ENCODE results near the gene GREM2.

Gene GREM2

DNA sequence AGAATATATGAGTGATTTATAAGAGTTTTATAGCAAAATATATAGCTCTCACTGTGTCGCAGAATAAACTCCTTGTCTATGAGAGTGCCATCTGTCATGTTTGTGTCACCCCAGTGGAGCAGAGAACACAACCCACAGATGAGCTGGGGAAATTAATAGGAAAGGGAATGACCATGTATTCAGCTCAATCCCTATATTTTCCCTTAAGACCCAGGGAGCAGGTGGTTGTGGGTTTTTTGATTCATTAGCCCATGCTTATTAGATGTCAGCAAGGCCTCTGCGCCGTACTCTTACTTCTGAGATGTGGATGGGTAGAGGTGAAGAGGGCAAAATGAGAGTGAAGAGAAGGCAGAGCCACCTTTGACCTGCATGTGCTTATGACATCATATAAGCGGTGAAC lies 4.1 kb upstream of the GREM2 start:
- Histone ChIP-seq H3K9ac (ENCODE audit: low read length) (no peak overlapping the region), H3K27ac (ENCODE audit: low read depth, low read length, poor library complexity, severe bottlenecking) (no peak overlapping the region), H3K4me1 (ENCODE audit: insufficient read depth, low read length, severe bottlenecking) (no peaks in the 10 kb centered on the region), H3K36me3 (ENCODE audit: insufficient read depth, low read length) (no peaks in the 10 kb centered on the region), H3K9me3 (ENCODE audit: low read length) (no peaks in the 10 kb centered on the region), H3K9me2 (ENCODE audit: low read depth, low read length) (no peaks in the 10 kb centered on the region), H3K27me3 (ENCODE audit: insufficient read depth, low read length) (no peaks in the 10 kb centered on the region), H4K20me1 (ENCODE audit: insufficient read depth, low read length) (no peaks in the 10 kb centered on the region), H3K4me2 (ENCODE audit: low read length) (no peak overlapping the region), H3F3A (ENCODE audit: insufficient read depth, low read length) (no peaks in the 10 kb centered on the region), H2AFZ (ENCODE audit: low read length) (no peak overlapping the region), H3K79me2 (ENCODE audit: insufficient read depth, low read length) (no peaks in the 10 kb centered on the region), H3K4me3 (ENCODE audit: low read depth, low read length, poor library complexity, severe bottlenecking) (no peak overlapping the region)
- TF ChIP-seq, protein P1, sequence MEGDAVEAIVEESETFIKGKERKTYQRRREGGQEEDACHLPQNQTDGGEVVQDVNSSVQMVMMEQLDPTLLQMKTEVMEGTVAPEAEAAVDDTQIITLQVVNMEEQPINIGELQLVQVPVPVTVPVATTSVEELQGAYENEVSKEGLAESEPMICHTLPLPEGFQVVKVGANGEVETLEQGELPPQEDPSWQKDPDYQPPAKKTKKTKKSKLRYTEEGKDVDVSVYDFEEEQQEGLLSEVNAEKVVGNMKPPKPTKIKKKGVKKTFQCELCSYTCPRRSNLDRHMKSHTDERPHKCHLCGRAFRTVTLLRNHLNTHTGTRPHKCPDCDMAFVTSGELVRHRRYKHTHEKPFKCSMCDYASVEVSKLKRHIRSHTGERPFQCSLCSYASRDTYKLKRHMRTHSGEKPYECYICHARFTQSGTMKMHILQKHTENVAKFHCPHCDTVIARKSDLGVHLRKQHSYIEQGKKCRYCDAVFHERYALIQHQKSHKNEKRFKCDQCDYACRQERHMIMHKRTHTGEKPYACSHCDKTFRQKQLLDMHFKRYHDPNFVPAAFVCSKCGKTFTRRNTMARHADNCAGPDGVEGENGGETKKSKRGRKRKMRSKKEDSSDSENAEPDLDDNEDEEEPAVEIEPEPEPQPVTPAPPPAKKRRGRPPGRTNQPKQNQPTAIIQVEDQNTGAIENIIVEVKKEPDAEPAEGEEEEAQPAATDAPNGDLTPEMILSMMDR (IDR thresholded peaks at IDR 0.05; ENCODE audit: low read length), result no peak
- TF ChIP-seq EZH2 (IDR thresholded peaks at IDR 0.05; ENCODE audit: borderline replicate concordance, low read length), result no peak

DNA sequence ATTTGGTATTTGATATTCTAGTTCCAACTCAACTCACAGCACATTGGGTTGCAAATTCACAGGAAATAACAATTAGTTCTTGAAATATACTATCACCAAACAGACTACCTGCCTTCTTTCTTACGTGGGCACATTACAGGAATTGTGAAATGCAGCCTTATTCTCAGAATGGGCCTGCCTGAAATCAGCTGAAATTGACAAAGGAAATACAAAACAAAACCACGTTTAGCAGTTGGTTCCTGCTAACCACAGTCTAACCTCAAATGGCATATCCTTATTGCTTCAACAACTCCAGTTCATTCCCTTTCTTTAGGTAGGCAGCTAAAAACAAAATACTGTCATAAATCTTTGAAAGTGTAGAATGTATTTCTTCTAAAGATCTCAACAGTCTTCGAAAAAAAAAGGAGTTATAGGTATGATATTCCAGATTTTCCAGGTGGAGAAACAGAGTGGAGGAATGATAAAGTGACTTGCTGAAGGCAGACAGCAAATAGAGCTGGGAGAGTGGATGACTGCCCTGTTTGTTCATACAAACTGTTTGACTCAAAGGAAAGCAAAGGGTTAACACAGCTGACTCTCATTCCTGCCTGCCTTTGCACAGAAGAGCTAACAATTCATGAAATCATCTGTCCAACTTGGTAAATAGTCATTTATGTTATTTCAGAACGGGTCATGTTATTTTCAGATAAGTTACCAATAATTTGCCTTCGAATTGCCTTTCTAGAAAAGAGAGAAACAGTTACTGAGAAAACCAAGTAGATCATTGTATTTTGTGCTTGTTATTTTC lies 1.6 kb upstream of the GREM2 start:
- no peak overlapping the region for H3K27ac ChIP-seq (ENCODE audit: low read depth, low read length, poor library complexity, severe bottlenecking)
- H4K20me1 ChIP-seq (ENCODE audit: insufficient read depth, low read length), result no peaks in the 10 kb centered on the region
- H2AFZ ChIP-seq (ENCODE audit: low read length), result no peak overlapping the region
- no peaks in the 10 kb centered on the region for H3K79me2 ChIP-seq (ENCODE audit: insufficient read depth, low read length)
- no peaks in the 10 kb centered on the region for H3K9me2 ChIP-seq (ENCODE audit: low read depth, low read length)
- H3F3A ChIP-seq (ENCODE audit: insufficient read depth, low read length), result no peaks in the 10 kb centered on the region
- no peaks in the 10 kb centered on the region for H3K36me3 ChIP-seq (ENCODE audit: insufficient read depth, low read length)
- no peak for TF ChIP-seq EZH2 (IDR thresholded peaks at IDR 0.05; ENCODE audit: borderline replicate concordance, low read length)
- TF ChIP-seq, protein P1 (IDR thresholded peaks at IDR 0.05; ENCODE audit: low read length), result no peak
- no peak overlapping the region for H3K4me2 ChIP-seq (ENCODE audit: low read length)
- H3K27me3 ChIP-seq (ENCODE audit: insufficient read depth, low read length), result no peaks in the 10 kb centered on the region
- no peak overlapping the region for H3K4me3 ChIP-seq (ENCODE audit: low read depth, low read length, poor library complexity, severe bottlenecking)
- no peak overlapping the region for H3K9ac ChIP-seq (ENCODE audit: low read length)
- H3K9me3 ChIP-seq (ENCODE audit: low read length), result no peaks in the 10 kb centered on the region
- H3K4me1 ChIP-seq (ENCODE audit: insufficient read depth, low read length, severe bottlenecking), result no peaks in the 10 kb centered on the region

DNA sequence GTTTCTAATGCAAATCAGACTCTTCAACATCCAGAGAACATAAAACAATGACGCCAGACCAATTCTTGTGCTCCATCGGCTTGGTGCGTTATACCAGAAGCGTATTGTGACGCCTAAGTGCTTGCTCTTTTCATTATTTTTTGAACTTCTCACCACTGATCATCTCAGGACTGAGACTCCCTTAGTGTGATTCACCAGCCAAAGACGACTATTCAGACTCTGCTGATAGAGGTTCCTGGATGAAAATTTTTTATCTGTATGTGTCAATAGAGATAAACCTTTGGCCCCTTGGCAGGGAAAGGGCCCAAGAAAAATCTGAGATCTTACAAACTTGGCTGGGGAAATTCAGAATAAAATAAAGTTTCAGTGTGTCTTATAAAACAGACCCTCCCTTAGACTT lies 856 bp upstream of the GREM2 start:
- Histone ChIP-seq H3K79me2 (ENCODE audit: insufficient read depth, low read length) (no peaks in the 10 kb centered on the region), H3K36me3 (ENCODE audit: insufficient read depth, low read length) (no peaks in the 10 kb centered on the region), H2AFZ (ENCODE audit: low read length) (no peak overlapping the region), H3K4me2 (ENCODE audit: low read length) (no peak overlapping the region), H3K9me3 (ENCODE audit: low read length) (no peaks in the 10 kb centered on the region), H3K4me3 (ENCODE audit: low read depth, low read length, poor library complexity, severe bottlenecking) (no peak overlapping the region), H3K9ac (ENCODE audit: low read length) (no peak overlapping the region), H3K27ac (ENCODE audit: low read depth, low read length, poor library complexity, severe bottlenecking) (no peak overlapping the region), H3F3A (ENCODE audit: insufficient read depth, low read length) (no peaks in the 10 kb centered on the region), H3K9me2 (ENCODE audit: low read depth, low read length) (no peaks in the 10 kb centered on the region), H4K20me1 (ENCODE audit: insufficient read depth, low read length) (no peaks in the 10 kb centered on the region), H3K27me3 (ENCODE audit: insufficient read depth, low read length) (no peaks in the 10 kb centered on the region), H3K4me1 (ENCODE audit: insufficient read depth, low read length, severe bottlenecking) (no peaks in the 10 kb centered on the region)
- TF ChIP-seq, protein P1 (IDR thresholded peaks at IDR 0.05; ENCODE audit: low read length), result no peak
- TF ChIP-seq EZH2 (IDR thresholded peaks at IDR 0.05; ENCODE audit: borderline replicate concordance, low read length), result no peak
